ENCODE data around the gene CATSPER1.

- TF ChIP-seq CTCF (IDR thresholded peaks at IDR 0.05), result peak; percentile 76 to 93 (median 86)
- TF ChIP-seq POLR2A (IDR thresholded peaks at IDR 0.05), result no peak
Measured at GRCh38 chr11:66068154-66068821, 42.0 kb upstream of the CATSPER1 start.

Data from gastroesophageal sphincter (tissue), 3 donors.